CD4-positive, alpha-beta T cell treated with Interferon alpha-2 for 1 hour (primary cell): ENCODE results near the gene WFS1.

ENCODE experiments used
- DNase-seq, 2 donors: peaks; one replicate each; pipeline ENCODE4 v3.0.0-alpha.2; 2020 to 2022

Gene WFS1

DNA sequence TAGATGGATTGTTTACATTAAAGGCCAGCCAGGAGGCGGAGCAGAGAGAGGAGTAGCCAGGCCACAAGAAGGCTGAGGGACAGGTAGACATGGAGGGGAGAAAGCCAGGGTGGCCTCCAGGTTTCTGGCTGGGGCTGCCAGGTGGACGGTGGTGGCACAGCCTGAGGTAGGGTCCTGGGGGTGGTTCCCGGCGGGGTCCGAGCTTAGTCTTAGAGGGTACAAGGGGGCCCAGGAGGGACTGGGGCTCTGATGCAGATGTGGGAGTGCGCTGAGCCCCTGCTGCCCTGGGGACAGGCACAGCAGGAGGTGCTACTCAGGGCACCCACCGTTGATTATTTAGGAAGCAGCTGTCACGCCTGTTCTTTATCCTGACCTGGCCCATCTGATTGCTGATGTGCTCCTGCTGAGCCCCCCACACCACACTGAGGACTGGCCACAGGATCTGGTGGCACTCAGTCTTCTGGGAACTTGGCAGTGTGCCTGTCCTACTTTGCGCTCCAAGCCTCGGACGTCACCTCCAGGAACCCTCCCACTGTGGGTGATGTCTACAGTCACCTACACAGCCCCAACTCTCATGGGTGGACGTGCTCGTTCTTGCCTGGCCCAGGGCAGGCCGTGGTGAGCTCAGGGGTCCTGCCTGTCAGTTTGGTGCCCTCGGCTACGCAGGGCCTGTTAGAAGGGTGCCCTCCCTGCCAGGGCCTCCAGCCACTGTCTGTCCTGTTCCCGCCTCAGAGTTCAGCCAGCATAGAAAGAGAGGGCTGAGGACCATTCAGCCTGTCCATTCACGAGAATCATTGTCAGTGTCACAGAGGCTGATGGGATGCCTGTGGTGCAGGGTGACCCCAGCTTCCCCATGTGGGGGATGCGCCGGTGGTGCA is 12.0 kb downstream of the WFS1 start:
- no peak for DNase-seq

DNA sequence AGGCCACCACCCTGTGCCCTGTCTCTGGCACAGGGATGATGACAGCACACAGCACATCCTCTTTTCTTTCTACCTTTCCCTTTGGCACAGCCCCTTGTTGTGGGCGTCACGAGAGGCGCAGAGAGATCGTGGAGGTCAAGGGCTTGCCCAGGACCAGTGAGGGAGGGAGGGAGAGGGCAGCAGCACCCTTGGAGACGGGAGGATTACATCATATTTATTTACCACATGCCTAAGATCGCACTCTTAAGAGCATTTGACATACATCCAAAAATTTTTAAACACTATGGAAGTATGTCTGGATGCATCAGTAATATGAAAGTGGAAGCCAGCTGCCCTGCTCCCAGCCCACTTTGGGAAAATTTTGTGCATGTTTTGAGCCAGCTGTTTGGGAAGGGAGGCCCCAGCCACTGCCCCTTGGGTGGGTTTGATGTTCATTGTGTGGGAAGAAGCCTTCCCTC is 12.7 kb downstream of the WFS1 start:
- DNase-seq, result no peak

DNA sequence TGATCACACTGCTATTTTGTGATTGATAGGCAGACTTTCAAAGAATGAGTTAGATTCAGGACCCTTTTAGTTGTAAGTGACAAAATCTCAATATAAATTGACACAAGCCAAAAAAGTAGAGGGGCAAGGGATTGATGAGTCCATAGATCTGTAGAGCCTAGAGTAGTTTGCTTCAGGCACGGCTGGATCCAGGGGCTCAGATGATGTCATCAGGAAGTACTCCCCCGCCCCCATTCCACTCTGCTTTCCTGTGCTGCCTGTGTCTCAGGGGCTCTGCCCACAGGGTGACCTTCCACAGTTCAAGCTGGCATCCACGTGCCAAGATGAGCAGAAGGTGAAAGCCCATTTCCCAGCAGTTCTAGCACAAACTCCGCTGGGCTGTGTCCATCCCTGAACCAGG is 13.6 kb downstream of the WFS1 start:
- DNase-seq, result no peak

DNA sequence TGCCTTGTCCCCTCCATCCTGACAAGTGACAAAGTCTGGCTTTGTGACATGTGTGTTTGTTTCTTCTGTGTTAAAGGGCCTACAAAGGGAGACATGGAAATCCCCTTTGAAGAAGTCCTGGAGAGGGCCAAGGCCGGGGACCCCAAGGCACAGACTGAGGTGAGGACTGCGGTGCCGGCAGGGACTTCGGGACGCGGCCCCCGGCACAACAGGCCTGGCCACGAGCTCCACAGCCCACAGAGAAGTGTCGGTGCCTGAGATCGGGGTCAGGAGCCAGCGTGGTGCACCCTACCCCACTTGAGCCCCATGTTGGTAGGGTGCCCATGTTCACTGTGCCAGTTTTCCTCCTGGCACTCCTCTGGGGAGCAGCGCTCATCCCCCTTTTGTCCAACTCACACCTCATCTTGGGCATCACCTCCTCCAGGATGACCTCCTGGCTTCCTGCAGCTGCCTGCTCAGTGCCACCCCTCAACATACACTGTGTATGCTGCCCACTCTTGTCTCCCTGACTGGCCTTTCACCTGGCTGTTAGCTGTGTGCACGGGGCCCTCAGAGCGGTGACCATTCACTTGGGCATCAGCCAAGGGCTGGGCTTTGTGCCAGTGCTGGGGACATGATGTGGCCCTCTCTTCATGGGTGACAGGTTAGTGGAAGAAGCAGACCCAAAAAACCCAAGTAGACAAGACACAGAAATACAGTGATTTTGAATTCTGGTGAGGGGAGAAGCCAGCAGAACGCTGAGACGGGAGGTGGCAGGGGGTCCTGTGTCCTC is 17.6 kb downstream of the WFS1 start:
- no peak for DNase-seq

DNA sequence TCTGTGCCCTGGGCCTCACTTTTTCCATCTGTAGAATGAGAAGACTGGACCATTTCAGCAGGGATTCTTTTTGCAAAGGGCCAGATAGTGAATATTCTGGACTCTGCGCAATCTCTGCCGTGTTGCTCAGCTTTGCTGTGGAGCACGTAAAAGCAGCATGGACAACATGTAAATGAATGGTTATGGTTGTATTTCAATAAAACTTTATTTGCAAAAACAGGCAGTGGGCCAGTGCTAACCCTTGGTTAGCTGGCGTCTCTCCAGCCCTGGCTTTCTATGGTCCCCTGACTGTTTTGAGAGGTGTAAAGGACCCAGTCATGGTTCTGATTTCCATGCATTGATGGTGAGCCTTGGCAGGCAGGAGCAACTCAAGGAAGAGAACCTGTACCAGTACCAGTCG is 18.7 kb downstream of the WFS1 start:
- DNase-seq, result no peak

DNA sequence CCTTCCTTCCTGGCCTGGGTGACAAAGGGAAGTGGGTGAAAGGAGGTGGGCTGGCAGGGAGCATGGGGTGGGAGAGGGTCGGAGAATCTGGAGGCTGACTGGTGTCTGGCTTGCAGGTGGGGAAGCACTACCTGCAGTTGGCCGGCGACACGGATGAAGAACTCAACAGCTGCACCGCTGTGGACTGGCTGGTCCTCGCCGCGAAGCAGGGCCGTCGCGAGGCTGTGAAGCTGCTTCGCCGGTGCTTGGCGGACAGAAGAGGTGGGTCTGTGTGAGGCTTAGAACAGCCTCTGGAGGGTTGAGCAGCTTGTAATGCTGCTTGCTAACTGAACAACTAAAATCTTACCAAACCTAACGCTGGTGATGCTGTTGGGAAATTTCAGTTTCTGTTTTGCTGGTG is 19.2 kb downstream of the WFS1 start:
- no peak for DNase-seq

DNA sequence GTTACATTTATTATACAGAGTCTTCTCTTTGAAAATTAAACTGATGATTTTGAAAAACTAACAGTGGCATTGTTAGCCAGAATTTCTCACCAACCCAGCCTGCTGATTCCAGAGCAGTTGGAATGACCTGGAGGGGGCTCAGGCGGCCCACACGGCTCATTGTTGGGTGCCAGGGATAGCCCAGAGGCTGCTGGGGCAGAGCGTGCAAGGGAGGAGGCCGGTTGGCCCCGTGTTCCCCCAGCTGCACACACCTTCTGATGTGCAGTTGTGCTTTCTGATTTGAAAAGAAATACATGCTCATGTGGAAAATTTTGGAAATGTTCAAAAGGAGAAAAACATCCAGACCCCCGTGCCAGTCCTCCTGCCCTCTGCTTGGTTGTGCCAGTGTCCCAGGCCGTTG is 20.6 kb downstream of the WFS1 start:
- no peak for DNase-seq

DNA sequence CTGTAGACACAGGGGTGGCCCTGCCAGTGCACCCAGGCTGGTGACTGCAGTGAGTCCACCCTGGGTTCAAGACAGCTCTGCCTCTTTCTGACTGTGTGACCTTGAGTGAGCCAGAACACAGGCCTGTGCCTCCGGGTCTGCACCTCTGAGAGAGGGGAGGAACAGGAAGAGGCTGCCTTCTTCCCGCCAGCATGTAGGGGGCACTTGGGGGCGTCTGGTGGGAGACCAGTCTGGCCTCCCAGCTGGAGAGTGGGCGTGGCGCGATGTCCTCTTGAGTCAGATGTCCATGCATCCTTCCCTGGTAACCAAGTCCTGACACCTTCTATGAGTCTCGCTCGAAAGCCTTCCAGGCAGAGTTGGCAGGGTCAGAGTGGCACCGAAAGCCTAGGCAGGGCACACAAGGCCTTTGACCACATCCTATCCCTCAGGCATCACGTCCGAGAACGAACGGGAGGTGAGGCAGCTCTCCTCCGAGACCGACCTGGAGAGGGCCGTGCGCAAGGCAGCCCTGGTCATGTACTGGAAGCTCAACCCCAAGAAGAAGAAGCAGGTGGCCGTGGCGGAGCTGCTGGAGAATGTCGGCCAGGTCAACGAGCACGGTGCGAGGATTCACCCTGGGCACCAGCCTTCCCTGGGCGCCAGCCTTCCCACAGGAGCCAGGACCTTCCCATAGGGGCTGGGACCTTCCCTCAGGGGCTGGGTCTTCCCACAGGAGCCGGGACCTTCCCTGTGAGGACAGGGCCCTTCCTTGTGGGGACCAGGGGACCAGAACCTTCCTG is 21.3 kb downstream of the WFS1 start:
- no peak for DNase-seq

DNA sequence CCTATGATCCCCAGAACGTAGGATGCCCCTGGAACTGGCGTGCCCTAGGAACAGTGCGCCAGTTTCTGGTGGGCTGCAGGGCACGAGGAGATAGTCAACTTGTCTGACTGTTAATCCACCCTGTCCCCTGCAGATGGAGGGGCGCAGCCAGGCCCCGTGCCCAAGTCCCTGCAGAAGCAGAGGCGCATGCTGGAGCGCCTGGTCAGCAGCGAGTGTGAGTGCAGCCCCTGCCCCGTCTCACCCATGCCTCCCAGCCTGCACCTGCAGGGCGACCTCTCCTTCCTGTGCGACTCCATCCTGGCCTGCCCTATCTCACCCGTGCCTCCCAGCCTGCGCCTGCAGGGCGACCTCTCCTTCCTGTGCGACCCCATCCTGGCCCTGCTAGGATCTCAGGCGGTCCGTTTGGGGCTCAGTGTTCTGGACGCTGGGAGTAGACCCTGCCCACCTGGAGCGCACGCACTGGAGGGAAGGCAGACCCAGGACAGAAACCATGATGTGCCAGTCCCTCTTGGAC is 22.2 kb downstream of the WFS1 start:
- DNase-seq, result no peak

DNA sequence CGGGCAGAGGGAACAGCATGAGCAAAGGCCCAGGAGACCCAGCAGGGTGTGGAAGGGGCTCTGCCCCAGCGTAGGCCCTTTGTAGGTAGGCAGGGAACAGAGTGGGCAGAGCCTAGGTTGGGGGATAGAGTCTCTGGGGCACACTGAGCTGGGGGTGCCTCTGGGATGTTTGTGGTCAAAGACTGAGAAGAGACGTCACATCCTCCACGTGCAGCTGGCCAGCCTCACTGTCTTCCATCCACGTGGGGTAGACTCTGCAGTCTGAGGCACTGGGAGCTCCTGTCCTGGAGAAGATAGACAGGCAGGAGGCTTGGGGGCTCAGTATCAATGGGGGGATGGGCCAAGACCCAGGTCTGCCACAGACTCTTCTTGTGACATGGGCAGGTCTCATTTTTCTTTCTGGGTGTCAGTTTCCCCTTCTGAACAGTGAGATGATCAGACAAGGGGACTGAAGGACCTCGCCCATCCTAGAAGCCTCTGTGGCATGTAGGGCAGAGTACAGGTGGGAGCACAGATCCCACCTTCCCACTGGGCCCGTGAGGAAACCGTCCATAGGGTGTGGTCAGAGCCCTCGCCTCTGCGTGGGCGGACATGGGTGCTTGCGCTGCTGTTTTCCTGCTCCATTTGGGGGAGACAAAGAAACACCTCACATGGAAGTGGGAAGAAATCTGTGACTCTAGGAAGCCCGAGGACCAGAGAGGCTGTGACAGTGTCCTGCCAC is 22.9 kb downstream of the WFS1 start:
- DNase-seq, result no peak

DNA sequence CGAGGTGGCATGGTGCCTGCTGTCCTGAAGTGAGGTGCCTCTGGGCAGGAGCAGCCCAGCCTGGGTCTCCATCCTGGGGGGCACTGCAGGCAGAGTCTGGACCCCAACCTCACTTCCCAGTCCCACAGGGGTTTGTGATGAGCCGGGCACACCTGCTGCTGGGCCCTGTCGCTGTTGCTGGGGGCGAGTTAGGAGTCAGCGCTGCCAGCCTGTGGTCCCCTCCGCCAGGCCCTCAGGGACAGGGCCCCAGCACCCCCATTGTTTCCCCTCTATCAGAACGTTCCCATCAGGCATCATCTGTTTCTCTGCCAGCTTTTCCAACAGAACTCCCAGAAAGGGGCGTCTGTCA is 23.4 kb downstream of the WFS1 start:
- DNase-seq, result no peak

DNA sequence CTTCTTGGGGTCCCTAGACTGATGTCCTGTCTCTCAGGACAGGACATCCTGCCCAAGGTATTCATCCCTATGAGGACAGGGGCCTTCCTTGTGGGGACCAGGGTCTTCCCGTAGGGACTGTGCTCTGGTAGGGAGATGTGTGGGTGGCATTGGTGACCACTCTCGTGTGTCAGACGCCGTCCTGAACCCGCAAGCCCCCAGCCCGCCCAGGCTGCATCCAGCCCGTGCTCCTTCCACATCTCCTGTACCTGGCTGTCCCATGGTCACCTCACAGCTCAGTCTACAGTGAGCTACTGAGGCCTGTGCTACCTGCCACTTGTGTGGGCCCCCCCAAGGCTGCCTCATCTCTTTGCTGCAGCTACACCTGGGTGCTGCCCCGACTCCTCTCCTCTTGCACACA is 24.0 kb downstream of the WFS1 start:
- no peak for DNase-seq

DNA sequence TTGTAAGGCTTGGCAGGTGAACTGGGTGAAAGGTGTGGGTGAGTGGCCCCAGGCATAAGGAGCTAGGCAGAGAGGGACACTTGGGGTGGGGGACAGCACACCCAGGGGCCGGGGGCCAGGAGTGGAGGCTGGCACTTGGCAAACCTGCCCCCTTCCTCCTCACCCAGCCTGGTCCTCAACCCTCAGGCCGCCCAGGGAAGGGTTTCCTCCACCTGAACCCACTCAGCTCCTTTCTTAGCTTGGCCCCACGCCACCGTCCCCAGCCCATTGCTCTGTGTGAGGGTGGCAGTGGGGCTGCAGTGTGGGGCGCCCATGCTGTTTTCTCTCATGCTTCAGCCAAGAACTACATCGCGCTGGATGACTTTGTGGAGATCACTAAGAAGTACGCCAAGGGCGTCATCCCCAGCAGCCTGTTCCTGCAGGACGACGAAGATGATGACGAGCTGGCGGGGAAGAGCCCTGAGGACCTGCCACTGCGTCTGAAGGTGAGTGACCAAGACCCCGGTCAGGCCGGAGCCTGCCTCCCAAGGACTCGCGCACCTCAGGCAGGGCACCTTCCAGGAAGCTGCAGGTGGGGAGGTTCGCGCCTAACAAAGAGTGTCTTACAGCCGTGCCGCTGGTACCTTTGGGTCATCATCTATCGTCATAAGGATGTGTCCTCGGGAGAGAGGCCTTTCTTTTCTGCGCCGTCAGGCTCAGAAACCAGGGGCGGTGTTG is 25.2 kb downstream of the WFS1 start:
- no peak for DNase-seq

DNA sequence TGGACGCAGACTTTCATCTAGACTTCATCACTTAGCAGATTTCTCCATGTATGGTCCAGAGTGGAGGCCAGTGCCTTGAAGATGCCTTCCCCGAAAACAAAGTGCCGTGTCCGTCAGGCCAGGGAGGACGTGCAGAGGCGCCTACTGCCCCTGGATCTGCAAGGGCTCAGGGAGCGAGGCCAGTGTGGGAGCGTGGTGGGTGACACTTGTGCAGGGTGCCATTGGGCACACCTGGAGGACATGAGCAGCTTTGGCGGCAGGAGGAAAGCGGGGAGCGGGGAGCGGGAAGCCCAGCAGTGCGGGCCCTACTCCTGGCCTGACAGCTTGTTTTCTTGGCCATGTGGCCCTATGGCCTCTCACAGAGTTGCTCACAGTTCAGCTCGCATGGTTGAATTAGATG is 25.8 kb downstream of the WFS1 start:
- DNase-seq, result no peak

DNA sequence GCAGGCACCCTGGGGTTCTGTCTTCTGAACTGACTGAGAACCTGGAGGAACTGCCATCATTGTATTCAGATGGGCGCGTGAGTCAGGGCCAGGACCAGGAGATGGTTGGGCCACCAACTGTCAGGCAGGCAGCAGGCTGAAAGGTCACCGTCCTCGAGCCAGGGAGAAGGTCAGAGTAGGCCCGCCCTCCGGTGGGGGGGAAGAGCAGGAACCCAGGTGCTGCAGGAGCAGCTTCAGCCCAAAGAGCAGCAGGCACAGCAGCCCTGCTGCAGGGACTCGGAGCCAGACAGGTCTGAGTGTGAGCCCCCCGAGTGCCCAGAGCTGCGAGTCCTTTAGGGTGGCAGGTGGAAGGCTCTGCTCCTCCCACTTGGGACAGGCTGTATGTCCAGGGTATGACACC is 26.4 kb downstream of the WFS1 start:
- no peak for DNase-seq

DNA sequence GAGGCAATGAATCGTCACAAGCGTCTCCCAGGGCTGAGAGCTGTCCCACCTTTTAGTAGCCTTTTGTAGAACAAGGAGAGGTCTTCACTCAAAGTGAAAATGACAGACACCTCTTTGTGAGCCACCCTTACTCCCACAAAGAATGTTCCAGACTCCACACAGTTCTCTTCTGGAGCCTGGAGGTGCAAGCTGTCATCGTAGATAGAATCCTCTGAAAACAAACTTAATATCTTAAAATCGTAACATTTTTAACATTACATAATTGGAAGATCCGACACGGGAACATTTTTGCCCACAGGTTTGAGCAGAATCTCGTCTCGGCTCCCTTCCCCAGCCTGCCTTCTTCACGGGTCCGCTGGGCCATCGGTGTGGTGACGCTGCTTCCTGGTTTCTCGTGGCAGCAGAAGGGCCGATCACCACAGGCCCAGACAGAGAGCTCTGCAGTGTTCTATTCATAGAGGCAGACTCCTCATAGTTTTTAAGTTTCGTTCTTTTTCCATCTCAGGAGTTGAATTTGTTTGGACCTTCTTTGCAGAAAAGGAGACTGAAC is 27.7 kb downstream of the WFS1 start:
- no peak for DNase-seq

DNA sequence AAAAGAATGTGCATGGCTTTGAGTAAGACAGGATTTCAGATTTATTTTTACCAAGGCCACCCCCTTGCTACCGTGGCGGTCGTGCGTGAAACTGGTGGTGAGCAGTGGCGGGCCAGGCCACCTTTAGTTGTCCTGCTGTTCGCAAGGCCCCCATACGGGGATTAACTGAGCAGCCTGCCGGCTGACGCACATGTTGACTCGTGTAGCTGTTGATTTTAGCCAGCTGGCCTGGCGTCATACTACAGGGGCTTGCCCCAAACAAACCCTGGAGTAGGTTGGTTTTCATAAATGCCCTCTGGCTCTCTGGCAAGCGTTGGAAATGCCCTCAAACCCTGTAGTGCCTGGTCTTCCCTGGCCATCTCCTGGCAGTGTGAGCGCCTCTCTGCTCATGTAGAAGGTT is 28.4 kb downstream of the WFS1 start:
- no peak for DNase-seq

DNA sequence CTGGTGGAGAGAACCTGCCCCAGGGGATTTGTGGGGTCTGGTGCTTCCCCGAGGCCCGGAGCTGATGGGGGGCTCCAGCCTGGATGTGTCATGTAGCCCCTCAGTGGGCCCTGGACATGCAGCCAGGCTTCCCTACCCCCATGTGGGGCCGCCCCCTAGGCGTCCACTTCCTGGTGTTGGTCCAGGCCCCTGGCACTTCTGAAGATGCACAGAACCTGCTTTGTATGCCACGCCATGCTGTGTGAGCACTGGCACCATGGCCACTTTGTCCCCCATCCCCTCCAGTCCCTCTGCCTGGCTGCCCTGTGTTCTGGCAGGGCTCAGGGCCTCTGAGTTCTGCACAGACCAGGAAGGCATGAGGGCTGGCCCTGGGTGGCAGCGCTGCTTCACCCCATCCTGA is 29.2 kb downstream of the WFS1 start:
- no peak for DNase-seq

DNA sequence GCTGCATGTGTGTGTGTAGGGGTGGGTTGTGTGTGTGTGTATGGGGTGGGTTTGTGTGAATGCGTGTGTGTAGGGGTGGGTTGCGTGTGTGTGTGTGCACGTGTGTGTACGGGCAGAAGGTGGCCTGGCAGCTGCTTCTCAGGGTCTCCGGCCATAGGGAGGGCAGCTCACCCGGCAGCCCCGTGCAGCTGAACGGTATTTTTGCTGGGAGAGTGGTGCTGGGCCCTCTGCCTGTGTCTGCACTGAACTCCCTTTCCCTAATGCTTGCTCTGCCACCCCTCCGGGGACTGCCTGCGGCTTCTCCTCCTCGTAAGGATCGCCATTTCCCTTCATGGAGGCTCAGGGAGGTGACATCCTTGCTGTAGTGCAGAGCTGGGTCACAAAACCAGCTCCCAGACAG is 30.2 kb downstream of the WFS1 start:
- DNase-seq, result no peak

DNA sequence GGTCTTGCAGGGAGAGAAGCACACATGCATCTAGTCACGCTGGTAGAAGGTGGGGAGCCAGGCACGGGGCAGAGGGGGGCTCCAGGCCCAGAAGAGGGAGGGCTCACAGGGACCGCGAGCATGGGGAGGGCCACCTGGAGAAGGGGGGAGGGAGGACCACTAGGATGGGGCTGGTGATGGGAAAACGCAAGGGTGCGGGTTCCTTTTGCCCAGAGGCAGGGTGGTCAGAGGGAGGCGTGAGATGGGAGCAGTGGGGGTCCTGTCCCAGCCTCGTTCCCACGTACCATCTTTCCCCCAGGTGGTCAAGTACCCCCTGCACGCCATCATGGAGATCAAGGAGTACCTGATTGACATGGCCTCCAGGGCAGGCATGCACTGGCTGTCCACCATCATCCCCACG is 30.7 kb downstream of the WFS1 start:
- DNase-seq, result no peak

DNA sequence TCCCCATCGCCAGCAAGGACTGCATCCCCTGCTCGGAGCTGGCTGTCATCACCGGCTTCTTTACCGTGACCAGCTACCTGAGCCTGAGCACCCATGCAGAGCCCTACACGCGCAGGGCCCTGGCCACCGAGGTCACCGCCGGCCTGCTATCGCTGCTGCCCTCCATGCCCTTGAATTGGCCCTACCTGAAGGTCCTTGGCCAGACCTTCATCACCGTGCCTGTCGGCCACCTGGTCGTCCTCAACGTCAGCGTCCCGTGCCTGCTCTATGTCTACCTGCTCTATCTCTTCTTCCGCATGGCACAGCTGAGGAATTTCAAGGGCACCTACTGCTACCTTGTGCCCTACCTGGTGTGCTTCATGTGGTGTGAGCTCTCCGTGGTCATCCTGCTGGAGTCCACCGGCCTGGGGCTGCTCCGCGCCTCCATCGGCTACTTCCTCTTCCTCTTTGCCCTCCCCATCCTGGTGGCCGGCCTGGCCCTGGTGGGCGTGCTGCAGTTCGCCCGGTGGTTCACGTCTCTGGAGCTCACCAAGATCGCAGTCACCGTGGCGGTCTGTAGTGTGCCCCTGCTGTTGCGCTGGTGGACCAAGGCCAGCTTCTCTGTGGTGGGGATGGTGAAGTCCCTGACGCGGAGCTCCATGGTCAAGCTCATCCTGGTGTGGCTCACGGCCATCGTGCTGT is 31.5 kb downstream of the WFS1 start:
- no peak for DNase-seq
